ENCODE results near the gene DHX29.
A peak's percentile ranks its signal among the peaks of the same experiment; 100 is the strongest.

DHX29 gene

DNA sequence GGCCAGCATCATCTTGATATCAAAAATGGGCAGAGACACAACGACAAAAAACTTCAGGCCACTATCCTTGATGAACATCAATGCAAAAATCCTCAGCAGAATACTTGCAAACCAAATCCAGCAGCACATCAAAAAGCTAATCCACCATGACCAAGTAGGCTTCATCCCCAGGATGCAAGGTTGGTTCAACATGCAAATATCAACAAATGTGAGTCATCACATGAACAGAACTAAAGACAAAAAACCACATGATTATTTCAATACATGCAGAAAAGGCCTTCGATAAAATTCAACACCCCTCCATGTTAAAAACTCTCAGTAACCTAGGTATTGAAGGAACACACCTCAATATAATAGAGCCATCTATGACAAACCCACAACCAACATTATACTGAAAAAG, 8.8 kb upstream of the DHX29 start:
- DNase-seq = no peak

GRCh38 chr5:55313870-55314617, 6.5 kb upstream of the DHX29 start:
- no peak for DNase-seq

DNA sequence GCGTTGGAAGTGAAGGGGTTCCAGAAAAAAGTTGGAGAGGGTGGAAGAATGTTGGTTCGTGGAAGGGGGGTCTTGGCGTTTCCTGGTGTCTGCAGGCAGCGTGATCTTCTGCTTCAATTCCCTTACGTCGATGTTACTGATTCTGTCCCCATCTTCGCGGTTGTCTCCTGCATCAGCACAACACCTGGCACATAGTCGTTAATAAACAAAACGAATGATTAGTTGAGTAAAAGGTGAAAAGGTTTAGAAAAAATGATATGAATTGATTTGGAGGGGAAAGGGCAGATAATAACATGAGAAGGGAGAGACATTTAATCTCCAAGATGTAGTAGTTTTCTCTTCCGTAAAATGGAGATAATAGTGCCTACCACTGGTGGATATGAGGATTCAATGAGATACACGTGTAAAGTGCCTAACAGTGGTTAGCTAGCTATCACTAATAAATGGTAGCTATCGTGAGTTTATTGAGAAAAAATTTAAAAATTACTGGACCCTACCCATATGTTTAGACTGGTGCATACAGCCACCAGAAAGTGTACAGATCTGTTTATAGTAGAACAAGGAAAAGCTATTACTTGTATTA, 851 bp upstream of the DHX29 start:
- no peak for DNase-seq

DNA sequence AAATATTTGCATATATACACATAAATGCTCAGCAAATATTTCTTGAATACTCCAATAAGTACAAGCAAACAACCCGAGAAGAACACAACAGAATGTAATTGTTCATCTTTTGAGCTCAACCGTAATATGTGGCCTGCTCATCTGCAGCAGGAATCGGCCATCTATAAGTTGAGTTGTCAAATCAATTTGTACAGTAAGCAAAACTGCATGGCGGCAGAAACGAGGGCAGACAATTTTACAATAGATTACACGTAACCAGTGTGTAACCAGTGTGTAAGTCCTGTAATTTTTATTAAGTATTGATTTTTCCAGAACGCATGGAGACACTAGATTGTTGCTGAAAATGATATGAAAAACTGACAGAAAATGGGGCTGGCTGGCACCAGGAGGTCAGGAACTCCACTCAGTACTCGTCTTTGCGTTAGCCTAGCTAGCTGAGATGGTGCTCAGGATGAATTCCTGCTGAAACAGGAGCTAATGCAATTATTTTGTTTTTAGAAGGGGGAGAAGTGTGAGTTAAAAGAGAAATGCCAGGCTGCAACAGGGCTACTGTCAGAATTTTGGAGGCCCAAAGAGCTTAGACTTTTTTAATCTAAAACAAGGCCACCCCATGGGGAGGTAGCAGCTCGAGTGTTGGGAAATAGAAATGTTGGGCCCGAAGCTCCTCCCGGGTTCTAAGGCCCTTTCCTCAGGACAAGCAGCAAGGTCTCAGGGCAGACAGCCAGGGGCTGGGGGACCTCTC, 682 bp downstream of the DHX29 start:
- DNase-seq = no peak

GRCh38 chr5:55305345-55305744, 2.1 kb downstream of the DHX29 start:
- no peak for DNase-seq

DNA sequence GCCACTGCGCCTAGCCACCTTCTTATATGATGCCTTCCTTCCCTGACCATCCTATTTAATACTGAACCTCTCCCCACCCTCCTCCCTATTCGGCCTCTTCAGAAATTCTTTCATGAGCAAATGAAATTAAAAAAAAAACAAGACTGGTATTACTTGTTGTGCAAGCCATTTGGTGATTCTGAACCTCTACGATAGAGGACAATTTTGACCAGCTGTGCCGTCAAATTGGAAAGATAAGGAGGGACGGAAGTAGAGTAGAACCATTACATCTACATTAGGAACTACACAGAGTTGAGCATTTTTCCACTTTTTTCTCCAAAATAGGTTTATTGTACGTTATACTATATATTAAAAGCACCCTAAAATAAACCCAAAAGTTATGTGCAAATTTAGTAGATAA, 2.9 kb downstream of the DHX29 start:
- DNase-seq = no peak

- DNase-seq = no peak
Measured at GRCh38 chr5:55303238-55303690, 4.2 kb downstream of the DHX29 start.

DNA sequence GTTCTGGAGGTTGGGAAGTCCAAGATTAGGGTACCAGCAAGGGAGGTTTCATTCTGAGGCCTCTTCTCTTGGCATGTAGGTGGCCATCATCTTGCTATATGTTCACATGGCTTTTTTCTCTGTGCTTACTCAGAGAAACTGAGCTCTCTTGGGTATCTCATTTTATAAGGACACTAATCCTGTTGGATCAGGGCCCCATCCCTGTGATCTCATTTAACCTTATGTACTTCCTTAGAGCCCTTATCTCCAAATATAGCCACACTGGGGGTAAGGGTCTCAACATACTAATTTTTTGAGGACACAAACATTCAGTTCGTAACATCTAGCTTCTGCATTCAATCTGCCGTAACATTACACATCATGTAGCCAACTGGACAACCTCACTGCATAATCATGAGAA, 6.6 kb downstream of the DHX29 start:
- DNase-seq = no peak

DNA sequence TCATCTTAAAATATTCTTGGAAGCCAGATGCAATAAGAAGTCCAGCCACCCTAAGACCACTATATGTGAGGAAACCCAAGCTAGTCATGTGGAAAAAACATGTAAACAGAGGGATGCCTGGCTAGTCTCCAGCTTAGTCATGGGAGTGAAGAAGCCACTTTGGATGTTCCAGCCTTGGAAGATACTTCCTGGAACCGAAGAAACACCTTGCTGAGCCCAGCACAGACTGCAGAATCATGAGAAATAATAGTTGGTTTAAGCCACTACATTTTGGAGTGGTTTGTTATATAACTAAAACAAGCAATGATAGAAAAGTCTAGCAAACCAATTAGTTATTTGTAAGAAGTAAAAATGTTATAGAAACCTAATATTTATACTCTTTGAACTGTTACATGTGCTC, 12.6 kb downstream of the DHX29 start:
- DNase-seq = no peak

DNA sequence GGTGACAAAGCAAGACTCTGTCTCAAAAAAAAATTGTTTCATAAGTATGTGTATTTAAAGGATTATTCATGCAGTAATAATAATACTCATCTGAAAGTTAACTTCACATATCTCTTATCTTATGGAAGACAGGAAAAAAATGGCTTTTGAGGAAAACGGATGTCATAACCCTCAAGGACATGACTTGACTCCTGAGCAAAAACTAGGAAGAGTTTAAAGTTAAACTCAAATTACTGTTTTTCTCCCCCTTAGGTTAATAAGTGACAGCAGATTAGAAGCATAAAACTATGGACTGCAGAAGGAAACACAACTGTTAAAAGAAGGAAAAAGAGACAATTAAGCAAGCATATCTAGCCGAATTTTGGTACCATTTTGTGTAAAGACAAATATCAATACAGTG, 16.5 kb downstream of the DHX29 start:
- no peak for DNase-seq

DNA sequence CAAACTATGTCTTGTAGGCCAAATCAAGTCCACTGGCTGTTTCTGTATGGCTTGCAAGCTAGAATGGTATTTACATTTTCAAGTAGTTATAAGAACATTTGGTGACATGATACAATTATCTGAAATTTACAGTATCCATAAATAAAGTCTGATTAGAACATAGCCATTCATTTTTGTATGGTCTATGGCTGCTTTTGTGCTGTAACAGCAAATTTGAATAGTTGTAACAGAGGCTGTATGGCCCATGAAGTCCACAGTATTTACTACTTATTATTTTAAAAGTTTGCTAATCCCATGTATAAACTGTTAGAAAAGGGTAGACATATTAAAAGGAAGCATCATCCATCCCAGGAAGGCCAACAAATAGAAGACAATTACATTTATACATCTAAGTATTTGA, 17.7 kb downstream of the DHX29 start:
- no peak for DNase-seq

DNA sequence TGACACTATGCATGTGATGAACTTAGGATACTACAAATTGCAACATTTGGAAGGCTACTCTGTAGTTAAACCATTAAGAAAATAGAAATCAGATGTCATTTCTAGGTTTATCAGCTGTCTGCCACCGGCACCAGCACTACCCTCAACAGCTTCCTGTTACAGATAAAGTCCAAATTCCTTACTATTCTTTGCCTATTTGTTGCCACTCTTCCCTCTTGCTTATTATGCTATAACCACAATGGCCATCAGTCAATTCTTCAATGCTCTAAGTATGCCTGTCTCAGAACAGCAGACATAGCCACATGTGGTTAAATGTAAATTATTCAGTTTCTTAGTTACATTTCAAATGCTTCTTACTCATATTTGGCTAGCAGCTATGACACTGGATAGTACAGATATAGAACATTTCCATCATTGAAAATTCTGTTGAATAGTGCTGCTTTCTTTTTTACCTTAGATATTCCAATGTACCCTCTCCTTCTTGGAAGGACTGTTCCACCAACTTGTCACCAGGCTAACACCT, 21.0 kb downstream of the DHX29 start:
- DNase-seq = no peak

DNA sequence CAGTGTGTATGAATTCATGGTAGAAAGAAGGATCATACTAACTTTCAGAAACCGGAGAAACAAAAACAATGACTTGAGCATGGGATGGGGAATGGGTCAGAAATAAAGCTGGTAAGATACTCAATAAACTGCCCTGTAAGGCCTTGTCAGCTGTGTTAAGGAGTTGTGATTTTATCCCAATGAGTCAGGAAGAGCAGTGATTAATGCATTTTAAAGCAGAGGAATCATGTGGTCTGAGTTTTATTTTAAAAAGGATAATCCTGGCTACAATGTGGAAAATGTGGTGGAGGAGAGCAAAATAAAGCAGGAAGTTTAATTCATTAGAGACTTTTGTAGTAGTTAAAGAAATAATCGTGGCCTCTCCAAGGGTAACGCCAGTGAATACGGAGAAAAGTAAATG, 28.7 kb downstream of the DHX29 start:
- DNase-seq = no peak

DNA sequence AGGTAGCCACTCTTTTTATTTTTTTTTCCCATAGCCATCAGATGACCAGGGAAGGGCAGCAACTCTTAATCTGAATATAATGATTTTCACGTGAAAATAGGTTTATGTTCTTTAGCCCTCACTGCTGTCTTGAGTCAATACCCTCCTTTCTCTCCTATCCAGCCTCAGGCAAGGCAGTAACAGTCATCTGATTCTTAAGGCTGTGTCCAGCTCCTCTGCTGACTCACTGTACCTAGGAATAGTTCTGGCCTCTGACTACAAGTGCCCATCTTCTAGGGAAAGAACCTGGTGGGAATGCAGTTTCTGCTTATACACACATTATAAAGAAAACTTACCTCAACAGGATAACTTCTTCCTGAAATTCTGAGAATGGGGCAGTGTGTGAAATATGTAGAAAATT, 30.7 kb downstream of the DHX29 start:
- DNase-seq = no peak

GRCh38 chr5:55258339-55258738, 49.2 kb downstream of the DHX29 start:
- DNase-seq = no peak

GRCh38 chr5:55254802-55255201, 52.7 kb downstream of the DHX29 start:
- no peak for DNase-seq

GRCh38 chr5:55250064-55250463, 57.4 kb downstream of the DHX29 start:
- DNase-seq = no peak

GRCh38 chr5:55241746-55242145, 65.7 kb downstream of the DHX29 start:
- no peak for DNase-seq

- no peak for DNase-seq
Measured at GRCh38 chr5:55236800-55237199, 70.7 kb downstream of the DHX29 start.

GRCh38 chr5:55234121-55234700, 73.3 kb downstream of the DHX29 start:
- no peak for DNase-seq

- peak; percentile 83 for DNase-seq
Measured at GRCh38 chr5:55232985-55233928, 74.2 kb downstream of the DHX29 start, which contains the start of gene CCNO. Gene CCNO (minus strand): TSS chr5:55233608. CDS start chr5:55233523, 85 bp downstream.

DNA sequence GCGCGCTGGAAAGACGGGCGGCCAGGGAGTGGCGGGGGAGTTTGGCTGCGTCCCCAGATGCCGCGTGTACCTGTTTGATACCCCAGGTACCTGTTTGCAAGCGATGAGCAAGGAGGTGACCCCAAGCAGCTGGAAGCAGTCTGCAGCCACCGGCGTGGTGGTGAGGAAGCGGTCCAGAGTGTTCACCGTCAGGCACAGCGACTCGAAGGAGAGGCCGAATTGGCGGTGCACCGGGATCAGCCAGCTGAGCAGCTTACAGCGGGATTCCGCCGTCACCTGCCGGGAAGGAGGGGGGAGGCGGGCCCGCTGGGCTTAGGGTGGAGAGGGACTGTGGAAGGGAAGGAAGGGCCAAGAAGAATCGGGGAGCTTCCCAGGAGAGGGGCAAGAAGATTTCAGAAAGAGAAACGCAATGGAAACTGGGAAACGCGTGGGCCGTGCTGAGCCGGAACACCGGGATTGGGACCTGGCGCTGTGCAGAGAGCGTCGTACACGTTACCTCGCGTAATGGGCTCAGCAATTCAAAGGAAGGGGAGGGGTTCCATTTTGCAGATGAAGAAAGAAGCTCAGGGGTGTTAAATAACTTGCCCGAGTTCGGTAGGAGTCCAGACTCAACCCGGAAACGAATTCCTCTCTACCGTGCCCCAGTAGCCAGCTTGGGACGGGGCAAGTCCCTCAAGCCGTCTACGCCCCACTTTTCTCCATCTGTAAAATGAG, 75.1 kb downstream of the DHX29 start:
- DNase-seq = no peak

Measured in NCI-H1048 (cell line).